SK-N-SH (cell line): Measurements from ENCODE around the gene IFNL1. TPM values are rescaled to one million over a fixed set of nuclear protein-coding genes. Genes with fewer than 3 reads are reported as not detected.
"Not testable (repeated sequence)": the region's sequence is repeated elsewhere in the genome, so short reads cannot be mapped to it uniquely, and the experiment has no call there.

Source experiments
- CTCF ChIA-PET: fragments of 300-600, 350-600 bp; formaldehyde crosslinking; extraction: SDS; loops from one replicate; lab custom pipeline; 2021; lab: Yijun Ruan, JAX
- POLR2A ChIA-PET: fragments of 350-600 bp; sonication (Branson Sonifier 250); formaldehyde crosslinking; extraction: SDS; loops from one replicate; lab custom pipeline; 2020; ENCODE audit warnings: antibody characterized with exemption, inconsistent platforms; lab: Yijun Ruan, JAX
- DNase-seq: peaks from one replicate; pipeline ENCODE4 v3.0.0; 2012
- H2AFZ ChIP-seq: fragments of 200-600 bp; sonication (generic); 2 replicates; pipeline ENCODE4 v1.8.1; 2016; ENCODE audit warnings: antibody characterized with exemption, mild to moderate bottlenecking, low read depth
- H3F3A ChIP-seq: fragments of 200-600 bp; sonication (generic); replicated peaks from 2 replicates; pipeline ENCODE3; 2016; ENCODE audit warnings: antibody characterized with exemption, mild to moderate bottlenecking; ENCODE audit not compliant: insufficient read depth
- H3K27ac ChIP-seq, 2 experiments: fragments of 200-500 bp in 1 of 2; fragments of 200-600 bp in 1 of 2; sonication (Bioruptor generic) in 1 of 2; sonication (generic), shearing (Covaris generic) in 1 of 2; 2 replicates each; pipeline versions ENCODE4 v1.5.1 to v1.6.1; 2014 to 2016; ENCODE audit warnings: low read depth in 2 of 2, inconsistent platforms in 1 of 2, low read length in 1 of 2, mild to moderate bottlenecking in 1 of 2, mixed read lengths in 1 of 2
- H3K27me3 ChIP-seq: fragments of 200-600 bp; sonication (generic), shearing (Covaris generic); 2 replicates; pipeline ENCODE4 v1.6.1; 2016; ENCODE audit warnings: mixed run types; ENCODE audit not compliant: insufficient read depth
- H3K36me3 ChIP-seq, 2 experiments: fragments of 200-500 bp in 1 of 2; fragments of 200-600 bp in 1 of 2; sonication (Bioruptor generic) in 1 of 2; sonication (generic) in 1 of 2; replicated peaks in 1 of 2; 2 replicates each; pipeline versions ENCODE3 to v1.5.1; 2014 to 2016; ENCODE audit warnings: low read length in 1 of 2, mild to moderate bottlenecking in 1 of 2; ENCODE audit not compliant: insufficient read depth in 2 of 2, control insufficient read depth in 1 of 2
- H3K4me1 ChIP-seq, 2 experiments: fragments of 200-500 bp in 1 of 2; fragments of 200-600 bp in 1 of 2; sonication (Bioruptor generic) in 1 of 2; sonication (generic), shearing (Covaris generic) in 1 of 2; 2 replicates each; pipeline versions ENCODE4 v1.5.1 to v1.6.1; 2014 to 2016; ENCODE audit warnings: low read depth in 1 of 2, low read length in 1 of 2, mixed run types in 1 of 2; ENCODE audit not compliant: insufficient read depth in 2 of 2, control insufficient read depth in 1 of 2
- H3K4me2 ChIP-seq: fragments of 200-600 bp; sonication (generic), shearing (Covaris generic); 2 replicates; pipeline ENCODE4 v1.6.1; 2017; ENCODE audit warnings: mixed run types
- H3K4me3 ChIP-seq, 2 experiments: fragments of 200-500 bp in 1 of 2; fragments of 200-600 bp in 1 of 2; sonication (Bioruptor generic) in 1 of 2; sonication (generic), shearing (Covaris generic) in 1 of 2; 2 replicates each; pipeline versions ENCODE4 v1.5.1 to v1.8.1; 2014 to 2016; ENCODE audit warnings: low read depth in 2 of 2, inconsistent platforms in 1 of 2, low read length in 1 of 2, mild to moderate bottlenecking in 1 of 2, mixed read lengths in 1 of 2, moderate library complexity in 1 of 2
- H3K79me2 ChIP-seq: fragments of 200-600 bp; sonication (generic); 2 replicates; pipeline ENCODE4 v1.8.1; 2017; ENCODE audit warnings: mild to moderate bottlenecking; ENCODE audit not compliant: insufficient read depth
- H3K9ac ChIP-seq: fragments of 200-600 bp; sonication (generic); 2 replicates; pipeline ENCODE4 v1.6.1; 2017; ENCODE audit warnings: mixed run types
- H3K9me2 ChIP-seq: fragments of 200-600 bp; sonication (generic); 2 replicates; pipeline ENCODE4 v1.6.1; 2017; ENCODE audit warnings: mixed run types
- H3K9me3 ChIP-seq: fragments of 200-600 bp; sonication (generic); 2 replicates; pipeline ENCODE4 v1.6.1; 2017; ENCODE audit warnings: mixed run types, mild to moderate bottlenecking, moderate library complexity
- H4K20me1 ChIP-seq: fragments of 200-600 bp; sonication (generic); 2 replicates; pipeline ENCODE4 v1.6.1; 2017; ENCODE audit warnings: mild to moderate bottlenecking, mixed run types; ENCODE audit not compliant: insufficient read depth
- NFIC ChIP-seq: IDR thresholded peaks from 2 replicates; pipeline ENCODE4 v1.4.0; 2012; ENCODE audit warnings: borderline replicate concordance
- TEAD4 ChIP-seq: IDR thresholded peaks from 2 replicates; pipeline ENCODE4 v1.4.0; 2012; ENCODE audit warnings: mild to moderate bottlenecking, borderline replicate concordance; ENCODE audit not compliant: insufficient read depth
- YY1 ChIP-seq: IDR thresholded peaks from 2 replicates; pipeline ENCODE4 v1.4.0; 2012; ENCODE audit warnings: low read depth, mild to moderate bottlenecking
- WGBS: methylation state at CpG from one replicate; pipeline ENCODE4 v1.1.6; 2017; ENCODE audit warnings: low lambda C conversion rate; 5-methylcytosine and 5-hydroxymethylcytosine counted together
- polyA plus RNA-seq, 3 experiments: library from polyadenylated mRNA; depleted of rRNA; stranded (reverse); fragments of >200 nt; gene quantifications; 2 replicates each; pipeline ENCODE4 v1.2.3, GENCODE V29; 2012
- TF ChIP-seq, protein P1 (sequence below): IDR thresholded peaks from 2 replicates; pipeline ENCODE4; 2012
- TF ChIP-seq, protein P2 (sequence below): fragments of 150-350 bp; IDR thresholded peaks from 2 replicates; pipeline ENCODE4 v1.6.1; 2016; ENCODE audit warnings: mild to moderate bottlenecking, low read depth, low read length
- TF ChIP-seq, protein P3 (sequence below): fragments of 200-600 bp; sonication (generic); IDR thresholded peaks from 2 replicates; pipeline ENCODE4 v1.6.1; 2017; ENCODE audit warnings: antibody characterized with exemption, mild to moderate bottlenecking, moderate library complexity

Gene IFNL1
- polyA plus RNA-seq, 1 of the 3 experiments (the other 2 are of a cell fraction), result not detected

DNA sequence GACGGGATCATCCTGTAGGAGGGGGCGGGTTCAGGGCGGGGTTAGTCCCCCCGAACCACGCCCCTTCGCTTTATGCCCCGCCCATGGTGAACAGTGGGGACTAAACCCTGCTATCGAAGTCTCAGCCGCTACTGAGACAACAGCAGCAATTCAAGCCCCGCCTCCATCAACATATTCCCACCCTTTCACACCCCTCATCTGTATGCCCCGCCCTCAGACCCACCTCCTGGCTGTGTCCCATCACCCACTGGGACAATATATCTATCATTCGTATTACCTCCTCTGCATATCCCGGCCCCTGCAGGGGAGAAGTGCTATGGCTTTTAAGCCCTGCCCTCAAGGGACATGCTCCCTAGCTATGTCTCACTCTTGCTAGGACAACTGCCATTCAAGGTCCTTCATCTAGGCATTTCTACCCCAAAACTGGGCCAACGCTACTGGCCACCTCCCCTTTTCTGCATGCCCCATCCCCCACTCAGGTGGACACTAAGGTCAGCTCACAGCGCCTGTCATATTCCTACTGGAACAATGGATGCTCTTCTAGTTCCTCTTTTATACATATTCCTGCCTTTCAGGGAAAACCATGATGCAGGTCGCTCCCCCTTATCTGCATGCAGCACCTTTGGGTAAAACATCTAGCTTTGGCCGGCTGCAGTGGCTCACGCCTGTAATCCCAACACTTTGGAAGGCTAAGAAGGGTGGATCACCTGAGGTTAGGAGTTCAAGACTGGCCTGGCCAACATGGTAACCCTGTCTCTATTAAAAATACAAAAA, 12.5 kb downstream of the IFNL1 start:
- H3K27me3 ChIP-seq, result no peaks in the 10 kb centered on the region
- H3K9ac ChIP-seq, result no peak overlapping the region
- H3K36me3 ChIP-seq, result peaks cover 0 to 2% of the 10 kb centered on the region in 2 experiments
- no peaks in the 10 kb centered on the region for H4K20me1 ChIP-seq
- 90% methylated on average over 18 of the region's 18 CpGs for WGBS
- no peak overlapping the region for H2AFZ ChIP-seq
- TF ChIP-seq, protein P1, sequence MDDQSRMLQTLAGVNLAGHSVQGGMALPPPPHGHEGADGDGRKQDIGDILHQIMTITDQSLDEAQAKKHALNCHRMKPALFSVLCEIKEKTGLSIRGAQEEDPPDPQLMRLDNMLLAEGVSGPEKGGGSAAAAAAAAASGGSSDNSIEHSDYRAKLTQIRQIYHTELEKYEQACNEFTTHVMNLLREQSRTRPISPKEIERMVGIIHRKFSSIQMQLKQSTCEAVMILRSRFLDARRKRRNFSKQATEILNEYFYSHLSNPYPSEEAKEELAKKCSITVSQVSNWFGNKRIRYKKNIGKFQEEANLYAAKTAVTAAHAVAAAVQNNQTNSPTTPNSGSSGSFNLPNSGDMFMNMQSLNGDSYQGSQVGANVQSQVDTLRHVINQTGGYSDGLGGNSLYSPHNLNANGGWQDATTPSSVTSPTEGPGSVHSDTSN, result no peak
- no peak for TF ChIP-seq TEAD4
- TF ChIP-seq, protein P2, sequence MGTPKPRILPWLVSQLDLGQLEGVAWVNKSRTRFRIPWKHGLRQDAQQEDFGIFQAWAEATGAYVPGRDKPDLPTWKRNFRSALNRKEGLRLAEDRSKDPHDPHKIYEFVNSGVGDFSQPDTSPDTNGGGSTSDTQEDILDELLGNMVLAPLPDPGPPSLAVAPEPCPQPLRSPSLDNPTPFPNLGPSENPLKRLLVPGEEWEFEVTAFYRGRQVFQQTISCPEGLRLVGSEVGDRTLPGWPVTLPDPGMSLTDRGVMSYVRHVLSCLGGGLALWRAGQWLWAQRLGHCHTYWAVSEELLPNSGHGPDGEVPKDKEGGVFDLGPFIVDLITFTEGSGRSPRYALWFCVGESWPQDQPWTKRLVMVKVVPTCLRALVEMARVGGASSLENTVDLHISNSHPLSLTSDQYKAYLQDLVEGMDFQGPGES, result no peak
- TF ChIP-seq, protein P3, sequence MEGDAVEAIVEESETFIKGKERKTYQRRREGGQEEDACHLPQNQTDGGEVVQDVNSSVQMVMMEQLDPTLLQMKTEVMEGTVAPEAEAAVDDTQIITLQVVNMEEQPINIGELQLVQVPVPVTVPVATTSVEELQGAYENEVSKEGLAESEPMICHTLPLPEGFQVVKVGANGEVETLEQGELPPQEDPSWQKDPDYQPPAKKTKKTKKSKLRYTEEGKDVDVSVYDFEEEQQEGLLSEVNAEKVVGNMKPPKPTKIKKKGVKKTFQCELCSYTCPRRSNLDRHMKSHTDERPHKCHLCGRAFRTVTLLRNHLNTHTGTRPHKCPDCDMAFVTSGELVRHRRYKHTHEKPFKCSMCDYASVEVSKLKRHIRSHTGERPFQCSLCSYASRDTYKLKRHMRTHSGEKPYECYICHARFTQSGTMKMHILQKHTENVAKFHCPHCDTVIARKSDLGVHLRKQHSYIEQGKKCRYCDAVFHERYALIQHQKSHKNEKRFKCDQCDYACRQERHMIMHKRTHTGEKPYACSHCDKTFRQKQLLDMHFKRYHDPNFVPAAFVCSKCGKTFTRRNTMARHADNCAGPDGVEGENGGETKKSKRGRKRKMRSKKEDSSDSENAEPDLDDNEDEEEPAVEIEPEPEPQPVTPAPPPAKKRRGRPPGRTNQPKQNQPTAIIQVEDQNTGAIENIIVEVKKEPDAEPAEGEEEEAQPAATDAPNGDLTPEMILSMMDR, result no peak
- TF ChIP-seq NFIC, result no peak
- TF ChIP-seq YY1, result no peak
- H3K4me1 ChIP-seq, result no peaks in the 10 kb centered on the region
- ChIA-PET POLR2A (no interaction called here), CTCF (no interaction called here)
- no peak overlapping the region for H3K4me2 ChIP-seq
- no peaks in the 10 kb centered on the region for H3K9me2 ChIP-seq
- no peaks in the 10 kb centered on the region for H3K79me2 ChIP-seq
- peak; percentile 58 for DNase-seq
- no peaks in the 10 kb centered on the region for H3K9me3 ChIP-seq
- H3K4me3 ChIP-seq, result no peak overlapping the region
- no peak overlapping the region for H3K27ac ChIP-seq
- no peaks in the 10 kb centered on the region for H3F3A ChIP-seq

DNA sequence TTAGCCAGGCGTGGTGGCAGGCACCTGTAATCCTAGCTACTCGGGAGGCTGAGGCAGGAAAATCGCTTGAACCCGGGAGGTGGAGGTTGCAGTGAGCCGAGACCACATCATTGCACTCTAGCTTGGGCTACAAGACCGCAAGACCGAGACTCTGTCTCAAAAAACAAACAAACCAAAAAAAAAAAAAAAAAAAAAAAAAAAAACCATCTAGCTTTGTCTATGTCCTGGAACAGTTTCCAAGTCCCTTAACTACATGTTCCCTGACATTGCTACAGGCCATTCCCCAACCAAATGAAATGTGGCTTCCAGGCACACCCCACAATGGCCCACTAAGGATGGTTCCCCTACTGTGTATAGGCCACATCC, 13.1 kb downstream of the IFNL1 start:
- H3K4me2 ChIP-seq, H2AFZ ChIP-seq, H3K27me3 ChIP-seq, H3K27ac ChIP-seq, H3K9ac ChIP-seq, H3F3A ChIP-seq, DNase-seq, H3K9me3 ChIP-seq, H4K20me1 ChIP-seq, CTCF ChIA-PET, POLR2A ChIA-PET, H3K36me3 ChIP-seq, H3K4me1 ChIP-seq, H3K79me2 ChIP-seq, H3K9me2 ChIP-seq, H3K4me3 ChIP-seq: not testable (repeated sequence)
- WGBS, result 86% methylated on average over 7 of the region's 7 CpGs
